Thymus (tissue), 11 donors: Measurements from ENCODE around the gene VARS2. TPM values are rescaled to one million over a fixed set of nuclear protein-coding genes. Genes with fewer than 3 reads are reported as not detected.

ENCODE experiments used
- DNase-seq, 9 donors: peaks; one replicate each; pipeline ENCODE4 v3.0.0-alpha.2; 2013; ENCODE audit warnings: low spot score in 9 of 9, low read depth in 6 of 9, missing footprints in 1 of 9
- H3K27ac ChIP-seq, 2 donors: one replicate each; pipeline ENCODE4 v1.5.1; 2013; ENCODE audit warnings: control low read depth in 1 of 2, low read depth in 1 of 2, low read length in 1 of 2, mild to moderate bottlenecking in 1 of 2, moderate library complexity in 1 of 2
- H3K27me3 ChIP-seq, 2 donors: one replicate each; pipeline ENCODE4 v1.5.1; 2013; ENCODE audit warnings: low read length in 1 of 2; ENCODE audit not compliant: control insufficient read depth in 2 of 2, insufficient read depth in 1 of 2
- H3K36me3 ChIP-seq, 2 donors: one replicate each; pipeline ENCODE4 v1.5.1; 2013; ENCODE audit warnings: low read length in 1 of 2, mild to moderate bottlenecking in 1 of 2, moderate library complexity in 1 of 2; ENCODE audit not compliant: control insufficient read depth in 2 of 2, insufficient read depth in 2 of 2
- H3K4me1 ChIP-seq, 2 donors: one replicate each; pipeline ENCODE4 v1.5.1; 2013; ENCODE audit warnings: low read length in 2 of 2; ENCODE audit not compliant: control insufficient read depth in 2 of 2, insufficient read depth in 2 of 2
- H3K4me3 ChIP-seq, 2 donors: one replicate each; pipeline ENCODE4 v1.5.1; 2013; ENCODE audit warnings: low read length in 2 of 2, control low read depth in 1 of 2, mild to moderate bottlenecking in 1 of 2
- H3K9me3 ChIP-seq, 2 donors: one replicate each; pipeline ENCODE4 v1.5.1; 2013; ENCODE audit warnings: low read length in 1 of 2, mild to moderate bottlenecking in 1 of 2; ENCODE audit not compliant: control insufficient read depth in 2 of 2, insufficient read depth in 1 of 2
- WGBS: extraction: QIAGEN DNeasy Blood & Tissue Kit; methylation state at CpG from one replicate; pipeline ENCODE4 v1.1.7; 2013; 5-methylcytosine and 5-hydroxymethylcytosine counted together
- polyA plus RNA-seq: library from polyadenylated mRNA; stranded (reverse); fragments of 200-250 nt; gene quantifications from one replicate; pipeline ENCODE4 v1.2.3, GENCODE V29; 2013
- total RNA-seq: library from RNA; stranded (reverse); fragments of 120-200 nt; gene quantifications from one replicate; pipeline ENCODE4 v1.2.4, GENCODE V29; 2013
- donor health status: healthy.

The VARS2 gene
- total and polyA plus RNA-seq, 2 donors = 30.3 to 40.4 TPM

- H3K9me3 ChIP-seq = no peaks in the 10 kb centered on the region
- DNase-seq = no peak
- no peak overlapping the region for H3K27ac ChIP-seq
- WGBS = 97% methylated on average over 4 of the region's 4 CpGs
- H3K36me3 ChIP-seq = no peaks in the 10 kb centered on the region
- peaks cover 0 to 7% of the 10 kb centered on the region in 2 donors for H3K27me3 ChIP-seq
- H3K4me1 ChIP-seq = no peaks in the 10 kb centered on the region
- H3K4me3 ChIP-seq = no peak overlapping the region
Observed at GRCh38 chr6:30972816-30973215, 58.8 kb downstream of the VARS2 start.

DNA sequence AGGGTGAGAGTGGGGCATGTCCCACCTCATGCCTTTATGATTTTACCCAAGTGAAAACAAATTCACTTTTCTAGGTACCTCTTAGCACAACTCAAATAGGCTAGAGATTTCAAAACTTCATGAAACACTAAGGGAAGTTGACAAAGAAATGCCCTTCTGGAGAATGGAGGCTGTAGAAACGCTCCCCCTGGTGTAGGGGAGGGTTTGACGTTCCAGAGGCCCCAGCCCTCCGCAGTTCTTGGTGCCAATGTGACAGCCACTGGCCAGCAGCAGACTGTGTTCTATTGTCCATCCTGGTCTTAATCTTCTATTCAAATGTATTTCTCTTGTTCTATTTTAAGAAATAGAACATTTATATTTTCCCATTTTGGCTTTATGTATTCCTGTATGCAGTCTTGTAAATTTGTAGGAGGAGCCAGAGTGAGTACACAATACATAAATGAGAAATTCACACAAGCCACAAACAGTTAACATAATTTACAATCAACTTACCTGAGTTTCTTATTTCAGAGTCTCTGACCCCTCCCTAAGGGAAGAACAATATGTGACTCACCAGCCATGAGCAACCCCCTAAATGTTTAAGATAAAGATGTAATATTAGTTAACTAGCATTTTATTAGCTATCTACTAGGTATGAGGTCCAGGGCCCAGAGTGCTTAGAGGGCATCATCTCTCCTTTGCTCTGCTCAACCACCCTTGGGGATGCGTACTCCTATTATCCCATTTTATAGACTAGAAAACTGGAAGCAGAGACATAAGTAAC is 60.6 kb downstream of the VARS2 start:
- Histone ChIP-seq H3K27me3 (peaks cover 0 to 20% of the 10 kb centered on the region in 2 donors), H3K4me1 (no peaks in the 10 kb centered on the region), H3K27ac (no peak overlapping the region), H3K9me3 (no peaks in the 10 kb centered on the region), H3K4me3 (no peak overlapping the region), H3K36me3 (no peaks in the 10 kb centered on the region)
- WGBS = 95% methylated on average over 4 of the region's 4 CpGs
- DNase-seq = no peak

Other genes with a start within 250 kb of the VARS2 start
- gene DHX16, start 241.2 kb upstream of the VARS2 start, total RNA-seq = 29.9 TPM
- 48.0 TPM for gene DHX16, start 241.2 kb upstream of the VARS2 start, polyA plus RNA-seq
- gene PPP1R18, start 227.6 kb upstream of the VARS2 start, total RNA-seq = 47.6 TPM
- gene PPP1R18, start 227.6 kb upstream of the VARS2 start, polyA plus RNA-seq = 115 TPM
- gene NRM, start 223.3 kb upstream of the VARS2 start, total RNA-seq = 6.5 TPM
- 10.4 TPM for gene NRM, start 223.3 kb upstream of the VARS2 start, polyA plus RNA-seq
- 7.6 TPM for gene MDC1, start 197.0 kb upstream of the VARS2 start, total RNA-seq
- 21.6 TPM for gene MDC1, start 197.0 kb upstream of the VARS2 start, polyA plus RNA-seq
- 691 TPM for gene TUBB, start 193.9 kb upstream of the VARS2 start, total RNA-seq
- 137 TPM for gene TUBB, start 193.9 kb upstream of the VARS2 start, polyA plus RNA-seq
- 67.1 TPM for gene FLOT1, start 171.6 kb upstream of the VARS2 start, total RNA-seq
- gene FLOT1, start 171.6 kb upstream of the VARS2 start, polyA plus RNA-seq = 157 TPM
- 17.9 TPM for gene IER3, start 169.7 kb upstream of the VARS2 start, total RNA-seq
- 39.7 TPM for gene IER3, start 169.7 kb upstream of the VARS2 start, polyA plus RNA-seq
- gene DDR1, start 29.7 kb upstream of the VARS2 start, total RNA-seq = 39.6 TPM
- 65.9 TPM for gene DDR1, start 29.7 kb upstream of the VARS2 start, polyA plus RNA-seq
- 12.9 TPM for gene GTF2H4, start 6.0 kb upstream of the VARS2 start, total RNA-seq
- 35.4 TPM for gene GTF2H4, start 6.0 kb upstream of the VARS2 start, polyA plus RNA-seq
- gene SFTA2, start 17.9 kb downstream of the VARS2 start, total RNA-seq = 0.19 TPM
- 1.8 TPM for gene SFTA2, start 17.9 kb downstream of the VARS2 start, polyA plus RNA-seq
- 0.05 TPM for gene MUCL3, start 26.7 kb downstream of the VARS2 start, total RNA-seq
- 0.02 TPM for gene MUCL3, start 26.7 kb downstream of the VARS2 start, polyA plus RNA-seq
- under 0.01 TPM for gene MUC21, start 69.5 kb downstream of the VARS2 start, total RNA-seq
- gene MUC21, start 69.5 kb downstream of the VARS2 start, polyA plus RNA-seq = 0.27 TPM
- gene MUC22, start 96.2 kb downstream of the VARS2 start, total RNA-seq = 0.05 TPM
- gene MUC22, start 96.2 kb downstream of the VARS2 start, polyA plus RNA-seq = 0.02 TPM
- 0.38 TPM for gene C6orf15, start 198.3 kb downstream of the VARS2 start, total RNA-seq
- 24.6 TPM for gene C6orf15, start 198.3 kb downstream of the VARS2 start, polyA plus RNA-seq
- 0.14 TPM for gene PSORS1C1, start 200.6 kb downstream of the VARS2 start, total RNA-seq
- 2.0 TPM for gene PSORS1C1, start 200.6 kb downstream of the VARS2 start, polyA plus RNA-seq
- gene CDSN, start 206.2 kb downstream of the VARS2 start, total RNA-seq = 0.05 TPM
- 6.2 TPM for gene CDSN, start 206.2 kb downstream of the VARS2 start, polyA plus RNA-seq
- not detected for gene PSORS1C2, start 224.8 kb downstream of the VARS2 start, total RNA-seq
- gene PSORS1C2, start 224.8 kb downstream of the VARS2 start, polyA plus RNA-seq = 16.4 TPM
- 14.2 TPM for gene CCHCR1, start 243.6 kb downstream of the VARS2 start, total RNA-seq
- gene CCHCR1, start 243.6 kb downstream of the VARS2 start, polyA plus RNA-seq = 24.5 TPM
- gene TCF19, start 244.4 kb downstream of the VARS2 start, total RNA-seq = 23.8 TPM
- 5.1 TPM for gene TCF19, start 244.4 kb downstream of the VARS2 start, polyA plus RNA-seq